GM19193 (cell line): ENCODE results near the gene ZNF865.

Source experiments
- POLR2A ChIP-seq: IDR thresholded peaks from 4 replicates; pipeline ENCODE4 v1.6.1; 2011; ENCODE audit not compliant: insufficient read depth, insufficient read length; ENCODE audit errors: extremely low read depth

ZNF865 gene

DNA sequence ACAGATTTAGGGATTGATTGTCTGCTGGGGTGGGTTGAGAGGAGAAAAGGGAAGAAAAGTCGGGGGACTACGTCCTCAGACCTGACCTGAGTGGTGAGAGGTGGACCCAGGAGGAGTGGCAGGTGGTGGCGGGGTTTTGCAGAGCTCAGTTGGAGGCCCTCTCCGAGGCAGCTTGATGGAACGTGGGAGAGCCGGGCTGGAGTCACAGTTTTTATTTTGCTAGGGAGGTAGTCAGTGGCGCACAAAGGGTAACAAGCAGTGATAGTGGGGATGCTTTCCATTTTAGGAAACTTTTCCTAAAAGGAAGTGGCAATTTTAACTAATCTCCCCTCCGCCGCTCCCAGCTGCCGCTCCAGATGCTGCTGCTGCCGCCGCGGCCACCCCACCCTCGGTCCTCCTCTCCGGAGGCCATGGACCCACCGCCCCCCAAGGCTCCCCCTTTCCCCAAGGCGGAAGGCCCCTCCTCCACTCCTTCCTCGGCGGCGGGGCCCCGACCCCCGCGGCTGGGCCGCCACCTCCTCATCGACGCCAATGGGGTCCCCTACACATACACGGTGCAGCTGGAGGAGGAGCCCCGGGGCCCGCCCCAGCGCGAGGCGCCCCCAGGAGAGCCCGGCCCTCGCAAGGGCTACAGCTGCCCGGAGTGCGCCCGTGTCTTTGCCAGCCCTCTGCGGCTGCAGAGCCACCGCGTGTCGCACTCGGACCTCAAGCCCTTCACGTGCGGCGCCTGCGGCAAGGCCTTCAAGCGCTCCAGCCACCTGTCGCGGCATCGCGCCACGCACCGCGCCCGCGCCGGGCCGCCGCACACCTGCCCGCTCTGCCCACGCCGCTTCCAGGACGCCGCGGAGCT lies 36.9 kb downstream of the ZNF865 start:
- TF ChIP-seq POLR2A: no peak

DNA sequence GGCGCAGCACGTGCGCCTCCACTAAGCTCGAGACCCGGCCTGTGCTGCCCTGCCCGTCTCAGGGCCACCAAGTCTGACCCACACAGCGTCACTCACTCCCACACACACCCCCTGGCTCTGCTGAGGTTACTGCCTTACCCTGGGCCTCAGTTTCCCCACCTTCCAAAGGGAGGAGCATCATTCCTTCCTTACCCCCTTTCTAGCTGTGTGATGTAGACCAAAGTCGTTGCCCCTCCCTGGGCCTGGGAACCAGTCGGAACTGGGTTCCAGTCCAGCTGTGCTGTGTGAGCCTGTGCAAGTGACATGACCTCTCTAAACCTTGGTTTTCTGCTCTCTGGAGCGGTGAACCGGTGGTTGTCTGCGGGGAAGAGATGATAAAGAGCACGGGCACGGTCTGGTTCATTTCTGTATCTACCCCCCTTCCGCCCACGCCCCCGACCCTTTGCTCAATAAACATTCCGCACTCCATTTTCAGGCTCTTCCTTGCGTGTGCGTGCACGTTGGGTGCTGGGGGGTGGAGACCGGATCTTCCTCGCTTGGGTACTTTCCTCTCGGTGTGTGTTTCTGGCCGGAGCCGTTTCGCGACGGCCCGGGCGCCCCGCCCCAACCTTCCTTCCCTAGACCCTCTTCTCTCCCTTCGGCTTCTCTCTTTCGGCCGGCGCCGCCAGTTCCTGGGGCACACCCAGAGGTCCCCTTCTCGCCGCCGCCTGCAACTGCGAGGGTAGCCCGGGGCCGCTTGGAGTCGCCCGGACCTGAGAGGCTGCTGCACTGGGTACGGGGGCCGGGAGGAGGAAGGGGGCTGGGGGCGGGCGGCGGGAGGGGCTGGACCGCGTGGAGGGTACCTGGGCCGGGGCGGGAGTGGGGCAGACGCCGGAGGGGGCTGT lies 37.8 kb downstream of the ZNF865 start, which contains the start of gene ZNF581:
TSS of gene ZNF581 (plus strand) at position 647 of the 884 bp plus-strand sequence. CDS start 923 bp downstream, outside the sequence.
- peak; percentile 67 for TF ChIP-seq POLR2A

DNA sequence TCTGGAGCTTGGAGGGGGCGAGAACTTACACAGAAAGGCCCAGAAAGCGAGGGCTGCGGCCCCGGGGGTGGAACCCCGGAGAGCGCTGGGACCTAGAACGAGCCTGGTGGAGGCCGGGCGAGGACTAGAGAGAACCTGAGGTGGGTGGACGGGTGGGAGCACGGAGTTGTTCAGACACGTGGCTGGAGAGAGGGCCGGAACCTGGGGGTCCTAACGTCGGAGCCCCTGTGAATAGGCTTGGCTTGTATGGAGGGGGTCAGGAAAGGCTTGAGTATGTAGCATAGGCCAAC lies 38.4 kb downstream of the ZNF865 start:
- TF ChIP-seq POLR2A: no peak

DNA sequence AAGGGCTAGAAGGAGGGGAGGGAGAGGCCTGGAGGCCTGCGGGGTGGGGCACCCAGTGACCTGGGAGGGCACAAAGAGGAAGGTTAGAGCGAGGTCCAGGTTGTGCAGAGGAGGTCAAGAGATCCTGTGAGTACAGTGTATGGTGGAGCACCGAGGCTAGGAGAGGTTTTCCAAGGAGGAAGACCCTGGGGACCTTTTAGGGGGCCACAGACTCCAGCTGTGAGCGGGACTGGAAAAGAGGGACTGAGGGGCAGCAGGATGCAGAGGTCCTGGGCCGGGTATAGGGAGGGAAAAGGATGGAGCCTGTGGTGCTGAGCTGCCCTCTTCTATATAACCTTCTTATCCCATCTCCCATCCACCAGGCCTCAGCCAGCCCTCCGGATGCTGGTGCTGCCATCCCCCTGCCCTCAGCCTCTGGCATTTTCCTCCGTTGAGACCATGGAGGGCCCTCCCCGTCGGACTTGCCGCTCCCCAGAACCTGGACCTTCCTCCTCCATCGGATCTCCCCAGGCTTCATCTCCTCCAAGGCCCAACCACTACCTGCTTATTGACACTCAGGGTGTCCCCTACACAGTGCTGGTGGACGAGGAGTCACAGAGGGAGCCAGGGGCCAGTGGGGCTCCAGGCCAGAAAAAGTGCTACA lies 38.9 kb downstream of the ZNF865 start:
- TF ChIP-seq POLR2A: no peak

DNA sequence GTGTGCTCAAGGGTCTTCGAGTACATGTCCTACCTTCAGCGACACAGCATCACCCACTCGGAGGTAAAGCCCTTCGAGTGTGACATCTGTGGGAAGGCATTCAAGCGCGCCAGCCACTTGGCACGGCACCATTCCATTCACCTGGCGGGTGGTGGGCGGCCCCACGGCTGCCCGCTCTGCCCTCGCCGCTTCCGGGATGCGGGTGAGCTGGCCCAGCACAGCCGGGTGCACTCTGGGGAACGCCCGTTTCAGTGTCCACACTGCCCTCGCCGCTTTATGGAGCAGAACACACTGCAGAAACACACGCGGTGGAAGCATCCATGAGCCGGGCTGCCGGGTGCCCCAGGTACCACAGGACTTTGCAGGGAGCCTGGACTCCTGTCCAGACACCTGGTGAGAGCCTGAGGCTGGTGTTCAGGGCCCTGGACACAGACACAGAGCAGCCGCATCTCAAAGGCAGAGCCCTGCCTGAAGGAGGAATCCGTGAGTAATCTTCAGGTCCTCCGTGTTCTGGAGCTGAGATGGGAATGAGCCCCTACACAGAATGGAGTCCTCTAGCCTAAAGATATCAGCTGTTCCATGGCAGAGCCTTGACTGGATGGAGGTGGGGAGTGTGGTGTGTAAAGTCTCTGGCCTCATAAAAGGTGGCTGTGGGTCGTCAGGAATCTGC lies 39.5 kb downstream of the ZNF865 start:
- peak; percentile 8 for TF ChIP-seq POLR2A

DNA sequence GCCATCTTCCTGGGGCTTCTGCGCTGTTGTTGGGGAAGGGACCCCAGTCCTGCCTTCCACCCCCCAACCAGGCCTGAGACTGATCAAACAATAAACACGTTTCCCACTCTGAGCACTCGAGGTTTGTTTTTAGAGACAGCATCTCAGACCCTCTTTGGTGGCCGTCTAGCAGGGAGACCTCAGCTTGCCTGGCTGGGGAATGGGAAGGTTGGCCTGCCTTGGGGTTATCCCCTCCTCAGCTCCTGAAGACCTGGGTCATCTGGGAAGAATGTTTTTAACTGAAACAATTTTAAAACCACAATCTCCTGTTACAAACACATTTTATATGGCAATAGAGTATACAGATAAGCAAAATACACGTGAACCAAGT lies 40.0 kb downstream of the ZNF865 start:
- TF ChIP-seq POLR2A: no peak

DNA sequence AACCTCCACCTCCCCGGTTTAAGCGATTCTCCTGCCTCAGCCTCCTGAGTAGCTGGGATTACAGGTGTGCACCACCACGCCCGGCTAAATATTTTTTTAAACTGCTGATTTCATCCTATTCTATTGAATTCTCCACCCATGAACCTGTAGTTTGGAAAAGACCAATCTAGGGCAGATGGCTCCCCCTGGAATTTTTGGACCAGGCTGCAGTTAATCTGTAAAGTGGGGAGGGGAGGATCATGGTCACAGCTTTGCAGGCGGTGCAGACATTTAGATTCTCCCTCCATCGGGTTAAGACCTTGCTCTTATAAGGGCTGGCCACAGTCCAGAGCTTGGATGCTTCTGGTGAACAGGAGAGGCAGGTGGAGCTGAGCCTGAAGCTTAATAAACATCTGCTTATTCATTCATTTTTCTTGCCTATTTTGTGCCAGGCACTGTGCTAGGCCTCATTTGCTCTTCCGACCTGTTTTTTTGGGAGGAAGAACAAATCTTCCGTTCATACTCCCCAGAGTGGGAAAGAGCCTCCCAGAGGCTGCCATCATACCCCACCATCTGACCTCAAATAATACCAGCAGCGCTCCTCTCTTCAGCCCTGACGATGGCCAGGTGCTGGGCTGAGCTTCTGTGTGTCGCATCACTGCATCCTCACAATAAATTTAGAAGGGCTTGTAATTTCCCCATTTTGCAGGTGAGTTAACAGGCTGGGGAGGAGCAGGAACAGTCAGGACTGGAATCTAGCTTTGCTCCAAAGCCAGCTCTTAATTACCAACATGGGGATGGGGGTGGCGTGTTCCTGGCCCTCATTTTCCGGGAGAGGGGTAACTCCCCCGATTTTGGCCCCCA lies 41.7 kb downstream of the ZNF865 start:
- no peak for TF ChIP-seq POLR2A

DNA sequence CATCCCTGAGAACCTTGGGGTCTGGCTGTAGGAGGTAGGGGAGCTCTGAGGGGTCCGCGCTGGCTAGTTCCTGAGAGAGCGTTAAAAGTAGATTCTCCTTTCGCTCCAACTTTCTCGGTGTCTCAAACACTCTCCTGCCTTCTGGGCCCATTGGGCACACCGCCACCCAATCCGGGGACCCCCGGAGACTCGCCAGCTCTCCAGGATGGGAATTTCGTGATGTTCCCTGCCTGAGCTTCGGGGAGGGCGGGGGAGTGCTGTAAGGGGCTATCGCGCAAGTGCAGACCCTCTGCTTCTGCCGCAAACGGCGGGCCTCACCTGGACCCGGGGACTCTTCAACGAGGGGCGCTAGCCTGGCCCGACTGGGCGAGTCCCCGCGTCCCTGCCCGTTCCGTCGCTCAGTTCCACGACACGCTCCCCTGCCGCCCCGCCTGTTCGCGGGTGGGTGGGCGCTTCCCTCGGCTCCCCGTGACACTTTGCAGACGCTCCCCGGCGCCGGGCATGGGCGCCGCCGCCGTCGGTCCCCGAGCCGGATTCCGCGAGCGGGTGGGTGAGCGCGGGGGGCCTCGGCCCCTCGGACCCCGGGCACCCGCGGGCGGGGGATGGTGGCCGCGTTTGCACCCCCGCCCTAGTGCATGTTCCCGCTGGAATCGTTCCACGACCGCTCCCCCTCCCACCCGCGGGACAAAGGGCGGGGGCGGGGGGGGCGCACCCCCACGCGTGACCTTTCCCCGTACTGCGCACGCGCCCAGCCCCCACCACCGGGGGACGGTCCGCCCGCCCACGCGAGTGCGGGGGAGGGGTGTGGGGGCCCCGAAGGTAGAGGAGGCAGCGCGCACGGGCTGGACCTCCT lies 42.5 kb downstream of the ZNF865 start, which contains the start of gene CCDC106:
TSS of gene CCDC106 (plus strand) at position 481 of the 853 bp plus-strand sequence. CDS start 835 bp downstream, outside the sequence.
- TF ChIP-seq POLR2A: peak; percentile 37

DNA sequence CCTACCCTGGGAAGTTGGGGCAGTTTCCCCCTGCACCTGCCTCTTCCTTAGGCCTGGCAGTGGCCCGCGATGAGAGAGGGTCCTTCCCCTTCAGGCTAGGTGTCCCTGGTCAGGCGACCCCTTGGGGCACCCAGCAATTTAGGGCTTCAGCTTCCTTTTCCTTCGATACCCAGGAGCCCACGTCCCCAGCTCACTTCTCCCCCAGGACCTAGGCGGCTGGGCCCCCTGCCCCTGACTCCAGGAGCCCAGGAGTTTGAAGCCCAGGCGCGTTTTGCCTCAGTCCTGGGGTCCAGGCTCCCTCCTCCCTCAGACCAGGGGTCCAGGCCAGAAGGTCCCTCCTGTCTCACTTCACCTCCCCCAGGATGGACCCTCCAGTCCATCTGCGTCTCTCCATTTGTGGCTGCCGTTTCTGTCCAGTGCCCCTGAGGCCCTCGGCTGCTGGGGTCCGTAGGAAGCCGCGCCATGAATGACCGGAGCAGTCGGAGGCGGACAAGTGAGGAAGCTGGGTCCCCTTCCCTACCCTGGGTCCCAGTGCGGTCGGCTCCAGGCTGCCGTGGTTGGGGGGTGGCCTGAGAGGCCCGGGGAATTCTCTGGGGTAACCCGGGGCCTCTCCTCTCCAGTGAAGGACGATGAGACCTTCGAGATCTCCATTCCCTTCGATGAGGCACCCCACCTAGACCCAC lies 43.3 kb downstream of the ZNF865 start:
- TF ChIP-seq POLR2A: peak; percentile 22

DNA sequence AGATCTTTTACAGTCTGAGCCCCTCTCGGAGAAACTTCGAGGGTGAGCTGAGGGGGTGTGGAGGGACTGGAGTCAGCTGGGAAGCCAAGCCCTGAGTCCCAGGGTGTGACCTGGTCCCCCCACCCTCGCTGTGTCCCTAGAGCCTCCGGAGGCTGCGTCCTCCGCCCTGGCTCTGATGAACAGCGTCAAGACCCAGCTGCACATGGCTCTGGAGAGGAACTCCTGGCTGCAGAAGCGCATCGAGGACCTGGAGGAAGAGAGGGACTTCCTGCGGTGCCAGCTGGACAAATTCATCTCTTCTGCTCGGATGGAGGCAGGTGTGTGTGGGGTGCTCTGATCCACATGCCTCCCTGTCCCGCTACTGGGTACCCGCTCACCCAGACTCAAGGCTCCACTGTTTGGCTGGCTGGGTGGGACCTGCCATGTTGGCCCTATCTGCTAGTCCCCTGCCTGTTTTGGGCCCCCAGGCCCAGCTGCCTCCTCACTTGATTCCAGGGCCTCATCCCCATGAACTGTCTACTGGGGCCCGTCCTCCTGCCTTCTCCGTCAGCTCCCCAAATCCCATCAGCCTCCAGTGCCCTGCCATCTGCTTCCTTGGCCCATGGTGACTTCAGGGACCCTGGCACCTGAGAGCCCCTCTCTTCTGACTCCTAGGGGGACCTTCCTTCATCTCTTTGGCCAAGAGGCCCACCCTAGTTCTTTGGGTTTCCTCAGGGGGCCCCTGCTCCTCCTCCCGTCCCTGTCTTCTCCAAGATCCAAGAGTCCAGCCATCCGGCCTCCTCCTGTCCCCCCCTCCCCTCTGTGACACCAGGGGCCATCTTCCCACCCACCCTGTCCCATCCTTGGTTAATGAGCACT lies 44.0 kb downstream of the ZNF865 start:
- TF ChIP-seq POLR2A: peak; percentile 8

DNA sequence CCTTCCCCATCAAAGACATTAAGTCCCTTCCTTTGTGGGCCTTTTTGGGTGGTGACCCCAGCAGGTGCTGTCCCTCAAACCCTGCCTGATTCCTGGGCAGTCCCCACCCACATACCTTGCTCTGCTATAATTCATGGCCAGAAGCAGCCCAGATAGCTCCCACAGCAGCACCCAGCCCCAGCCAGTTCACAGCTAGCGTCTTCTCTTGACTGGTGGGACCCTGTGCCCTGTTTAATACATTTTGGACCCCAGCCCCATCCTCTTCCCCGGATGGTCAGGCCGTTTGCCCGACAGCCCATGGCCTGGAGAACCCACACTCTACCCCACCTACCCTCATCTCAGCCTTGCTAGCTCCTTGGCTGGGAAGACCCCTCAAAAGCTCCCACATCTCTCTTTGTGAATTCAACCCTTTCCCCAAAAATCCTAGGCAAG lies 44.7 kb downstream of the ZNF865 start:
- TF ChIP-seq POLR2A: no peak
